Left renal pelvis (tissue), 4 donors: ENCODE results near the gene GNAL. TPM values are rescaled to one million over a fixed set of nuclear protein-coding genes. Genes with fewer than 3 reads are reported as not detected.

Experiments used
- polyA plus RNA-seq, 4 donors: library from polyadenylated mRNA; unstranded; fragments of 120-200 nt; gene quantifications; one replicate each; pipeline ENCODE4 v1.2.1, GENCODE V29; 2013; ENCODE audit not compliant: insufficient read length in 4 of 4

GNAL gene
- polyA plus RNA-seq, 4 donors, result 3.5 to 5.1 (median 4.9) TPM

Other genes with a start within 250 kb of the GNAL start
- gene SLC35G4, start 79.7 kb upstream of the GNAL start, polyA plus RNA-seq, result not detected
- gene CHMP1B, start 162.1 kb downstream of the GNAL start, polyA plus RNA-seq, result 10 to 100 TPM; 35.9 to 50.5 (median 46.4) TPM
- gene MPPE1, start 219.1 kb downstream of the GNAL start, polyA plus RNA-seq, result 10 to 100 TPM; 32.9 to 52.3 (median 42.5) TPM